Stomach (tissue), 4 donors: ENCODE results near the gene ARFGAP2.

Experiments used
- EP300 ChIP-seq: sonication (generic); formaldehyde crosslinking; IDR thresholded peaks from one replicate; pipeline ENCODE4 v1.6.1; 2017; ENCODE audit warnings: antibody characterized with exemption
- POLR2A ChIP-seq, 4 donors: fragments of 450-650 bp; IDR thresholded peaks; one replicate each; pipeline ENCODE4 v1.6.1; 2016; ENCODE audit warnings: antibody characterized with exemption in 4 of 4, control low read depth in 2 of 4, mild to moderate bottlenecking in 1 of 4, moderate library complexity in 1 of 4
- TF ChIP-seq, protein P1 (sequence below), 7 experiments: fragments of 450-650 bp in 4 of 7; fragments of 200-600 bp in 3 of 7; sonication (generic) in 3 of 7; IDR thresholded peaks; one replicate each; pipeline ENCODE4 v1.5.1; 2016 to 2019; ENCODE audit warnings: antibody characterized with exemption in 7 of 7, control low read depth in 2 of 7, mild to moderate bottlenecking in 1 of 7

DNA sequence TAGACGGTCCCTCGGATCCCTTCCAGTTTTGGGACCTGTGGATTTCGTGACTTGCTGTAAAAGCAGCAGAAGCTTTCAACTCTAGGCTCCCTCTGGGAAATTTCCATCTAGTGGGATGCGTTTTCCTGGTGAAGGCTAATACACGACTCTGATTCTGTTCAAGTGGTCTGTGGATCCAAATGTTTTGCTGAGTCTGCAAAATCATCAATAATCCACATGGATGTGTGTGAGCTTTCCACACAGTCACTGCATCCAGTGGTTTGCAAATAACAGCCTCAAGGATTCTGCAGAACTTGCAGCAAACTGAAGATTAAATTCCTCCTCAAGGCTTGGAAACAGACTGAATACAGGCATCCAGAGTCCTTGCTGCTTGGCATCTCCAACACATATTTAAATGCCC lies 25.9 kb upstream of the ARFGAP2 start:
- TF ChIP-seq, protein P1, sequence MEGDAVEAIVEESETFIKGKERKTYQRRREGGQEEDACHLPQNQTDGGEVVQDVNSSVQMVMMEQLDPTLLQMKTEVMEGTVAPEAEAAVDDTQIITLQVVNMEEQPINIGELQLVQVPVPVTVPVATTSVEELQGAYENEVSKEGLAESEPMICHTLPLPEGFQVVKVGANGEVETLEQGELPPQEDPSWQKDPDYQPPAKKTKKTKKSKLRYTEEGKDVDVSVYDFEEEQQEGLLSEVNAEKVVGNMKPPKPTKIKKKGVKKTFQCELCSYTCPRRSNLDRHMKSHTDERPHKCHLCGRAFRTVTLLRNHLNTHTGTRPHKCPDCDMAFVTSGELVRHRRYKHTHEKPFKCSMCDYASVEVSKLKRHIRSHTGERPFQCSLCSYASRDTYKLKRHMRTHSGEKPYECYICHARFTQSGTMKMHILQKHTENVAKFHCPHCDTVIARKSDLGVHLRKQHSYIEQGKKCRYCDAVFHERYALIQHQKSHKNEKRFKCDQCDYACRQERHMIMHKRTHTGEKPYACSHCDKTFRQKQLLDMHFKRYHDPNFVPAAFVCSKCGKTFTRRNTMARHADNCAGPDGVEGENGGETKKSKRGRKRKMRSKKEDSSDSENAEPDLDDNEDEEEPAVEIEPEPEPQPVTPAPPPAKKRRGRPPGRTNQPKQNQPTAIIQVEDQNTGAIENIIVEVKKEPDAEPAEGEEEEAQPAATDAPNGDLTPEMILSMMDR (IDR thresholded peaks at IDR 0.05) = no peak
- no peak for TF ChIP-seq EP300
- TF ChIP-seq POLR2A (IDR thresholded peaks at IDR 0.05) = no peak
